Suppressor macrophage treated with lipopolysaccharide for 4 hours (primary cell): Measurements from ENCODE around the gene TICRR.
A peak's percentile ranks its signal among the peaks of the same experiment; 100 is the strongest.

ENCODE experiments used
- DNase-seq: peaks from one replicate; pipeline ENCODE4 v3.0.0-alpha.2; 2020

TICRR gene

DNA sequence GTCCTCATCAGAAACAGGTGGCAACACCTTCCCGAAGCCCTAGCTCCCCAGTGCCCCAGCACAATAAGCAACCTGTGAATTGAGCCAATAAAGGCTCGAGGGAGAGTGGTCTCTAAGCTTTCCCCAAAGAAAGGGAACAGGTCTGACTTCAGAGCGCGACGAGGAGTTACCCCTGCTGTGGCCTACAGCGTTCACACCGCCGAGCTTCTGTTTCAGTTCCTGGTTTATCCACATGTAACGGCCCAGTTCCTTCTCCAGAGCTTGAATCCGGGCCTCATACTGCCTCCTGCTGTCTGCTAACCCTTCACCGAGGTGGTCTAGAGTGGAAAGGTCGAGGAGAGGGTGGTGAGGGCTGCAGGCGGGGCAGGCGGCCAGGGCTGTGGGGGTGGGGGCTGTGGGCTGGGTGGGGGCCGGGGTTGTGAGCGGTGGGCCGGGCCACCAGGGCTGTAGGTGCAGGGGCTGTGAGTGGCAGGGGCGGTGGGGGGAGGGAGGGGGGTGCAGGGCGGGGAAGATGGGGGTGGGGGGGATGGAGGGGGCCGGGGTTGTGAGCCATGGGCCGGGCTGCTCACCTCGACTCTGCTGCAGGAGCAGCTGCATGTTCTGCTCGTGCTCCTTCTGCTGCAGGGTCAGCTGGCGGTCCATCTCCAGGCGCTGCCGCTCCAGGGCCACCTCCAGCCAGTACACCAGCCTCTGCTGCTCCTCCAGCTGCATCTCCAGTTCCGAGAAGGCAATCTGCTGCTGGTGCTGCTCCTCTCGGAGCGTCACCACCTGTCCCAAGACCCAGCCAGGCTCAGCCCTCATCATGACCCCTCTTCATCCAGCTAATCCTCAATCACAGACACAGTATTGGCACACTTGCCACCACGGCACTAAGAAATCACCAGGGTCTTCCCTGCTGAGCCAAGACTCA lies 53.8 kb downstream of the TICRR start:
- DNase-seq, result peak; percentile 32

DNA sequence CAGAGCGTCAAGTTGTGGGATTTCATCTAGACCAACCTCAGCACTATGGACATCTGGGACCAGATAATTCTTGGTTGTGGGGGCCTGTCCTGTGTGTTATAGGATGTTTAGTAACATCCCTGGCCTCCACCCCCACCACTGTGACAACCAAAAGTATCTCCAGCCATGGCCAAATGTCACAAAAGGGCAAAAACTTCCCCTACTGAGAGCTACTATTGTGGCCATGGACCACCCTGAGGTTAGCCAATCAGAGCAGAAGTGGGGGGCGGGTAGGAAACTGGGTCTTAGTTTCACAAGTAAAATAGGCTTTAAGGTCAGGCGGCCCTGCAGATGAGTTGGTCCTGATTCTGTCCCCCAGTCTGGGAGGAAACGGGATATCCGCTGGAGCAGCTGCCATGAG lies 54.6 kb downstream of the TICRR start:
- no peak for DNase-seq

DNA sequence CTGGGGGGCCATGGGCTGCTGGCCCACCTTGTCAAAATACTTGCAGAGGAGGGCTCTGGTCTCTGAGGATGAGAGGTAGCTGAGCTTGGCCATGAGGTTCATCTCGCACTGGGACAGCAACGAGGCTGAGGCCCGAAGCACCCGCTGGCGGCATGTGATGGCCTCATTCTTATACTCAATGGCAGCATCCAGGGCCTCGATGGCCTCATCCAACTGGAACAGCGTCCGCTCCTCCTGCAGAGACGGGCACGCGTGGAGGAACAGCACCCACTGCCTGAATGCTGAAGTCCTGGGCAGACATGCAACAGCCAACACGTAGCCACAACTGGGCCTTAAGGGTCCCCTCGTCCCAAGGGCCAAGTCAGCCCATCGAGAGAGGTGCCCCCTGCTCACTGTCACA lies 55.0 kb downstream of the TICRR start:
- no peak for DNase-seq

DNA sequence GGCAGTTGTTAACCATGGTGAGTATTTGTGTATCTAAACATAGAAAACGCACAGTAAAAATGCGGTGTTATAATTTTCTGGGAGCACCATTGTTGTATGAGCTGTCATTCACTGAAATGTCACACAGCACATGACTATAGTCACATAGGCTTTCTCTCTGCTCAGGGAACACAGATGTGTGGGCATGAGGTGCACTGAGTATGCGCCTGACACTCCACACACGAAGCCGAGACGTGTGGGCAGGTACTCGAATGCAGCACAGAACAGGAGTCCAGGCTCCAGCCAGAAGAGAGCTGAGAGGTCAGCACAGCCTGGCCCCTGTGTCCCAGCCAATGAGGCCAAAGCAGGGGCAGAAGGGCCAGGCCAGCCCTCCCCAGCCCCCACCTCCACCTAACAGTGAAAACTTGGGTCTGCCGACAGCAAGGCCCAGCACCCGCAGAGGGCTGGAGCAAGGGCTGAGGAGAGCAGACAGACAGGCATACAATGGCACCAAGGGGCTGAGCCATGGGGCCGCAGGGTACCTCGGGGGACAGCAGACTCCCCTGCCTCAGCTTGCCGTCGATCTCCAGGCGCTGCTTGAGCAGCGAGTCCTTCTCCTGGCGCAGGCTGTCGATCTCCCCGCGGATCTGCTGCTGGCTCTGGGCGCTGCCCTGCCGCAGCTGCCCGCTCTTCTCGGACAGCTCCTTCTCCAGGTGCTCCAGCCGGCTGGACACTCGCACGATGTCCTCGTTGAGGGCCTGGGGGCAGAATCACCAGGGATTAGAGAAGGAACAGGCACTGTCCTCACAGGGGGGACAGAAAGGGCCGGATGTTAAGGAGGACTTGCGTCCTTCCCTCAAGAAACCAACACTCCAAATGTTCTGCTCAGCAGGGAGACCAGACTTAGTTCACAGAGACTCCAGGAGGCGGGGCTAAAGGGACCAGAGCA lies 56.0 kb downstream of the TICRR start:
- DNase-seq, result no peak

DNA sequence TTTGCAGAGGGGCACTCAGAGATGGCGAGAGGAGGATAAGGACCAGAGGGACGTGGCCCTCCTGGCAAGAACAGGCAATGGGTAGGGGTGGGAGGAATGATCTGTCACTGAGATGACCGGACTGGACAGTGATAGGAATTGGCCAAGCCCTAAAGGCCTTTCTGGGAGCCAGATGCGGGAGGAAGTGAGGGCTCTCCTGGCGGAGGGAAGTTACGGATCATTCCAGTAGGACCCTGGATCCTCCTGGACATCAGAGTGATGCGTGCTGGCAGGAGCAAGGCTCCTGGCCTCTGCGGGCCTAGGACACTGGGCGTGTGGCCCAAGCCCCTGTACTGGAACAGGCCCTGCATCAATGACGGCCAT lies 56.6 kb downstream of the TICRR start:
- DNase-seq, result no peak

DNA sequence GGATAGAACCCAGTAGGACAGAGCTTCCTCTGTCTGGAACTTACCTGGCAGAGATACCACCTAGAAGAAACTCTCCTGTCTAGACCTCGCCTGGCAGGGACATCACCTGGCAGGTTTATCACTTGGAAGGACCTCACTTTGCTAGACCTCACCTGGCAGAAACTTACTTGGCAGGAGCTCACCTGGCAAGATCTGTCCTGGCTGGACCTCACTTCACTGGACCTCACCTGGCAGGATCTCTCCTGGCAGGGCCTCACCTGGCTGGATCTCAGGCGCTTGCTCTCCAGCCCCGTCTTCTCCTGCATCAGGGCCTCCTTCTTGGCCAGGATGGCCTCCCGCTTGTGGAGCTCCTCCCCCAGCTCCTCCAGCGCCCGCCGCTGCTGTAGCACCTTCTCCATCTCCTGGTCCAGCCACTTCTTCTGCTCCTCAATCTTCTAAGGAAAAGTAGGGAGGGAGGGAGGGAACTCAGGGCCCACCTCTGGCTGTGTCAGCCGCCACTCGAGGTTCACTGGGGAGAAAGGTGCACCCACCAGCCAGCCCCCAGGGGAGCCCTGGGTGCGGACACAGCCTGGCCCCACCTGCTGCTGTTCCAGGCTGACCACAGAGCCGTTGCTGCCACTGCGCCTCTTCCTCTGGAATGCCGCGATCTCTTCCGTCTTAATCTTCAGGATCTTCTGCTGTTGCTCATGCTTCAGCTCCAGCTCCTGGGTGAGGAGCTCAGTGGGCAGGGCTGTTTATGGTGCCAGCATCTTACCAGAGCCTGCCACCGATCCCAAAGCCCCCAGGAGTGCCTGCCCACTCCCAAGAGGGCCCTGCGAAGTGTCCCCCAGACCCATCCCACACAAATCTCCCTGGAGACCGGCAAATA lies 57.5 kb downstream of the TICRR start:
- DNase-seq, result no peak

DNA sequence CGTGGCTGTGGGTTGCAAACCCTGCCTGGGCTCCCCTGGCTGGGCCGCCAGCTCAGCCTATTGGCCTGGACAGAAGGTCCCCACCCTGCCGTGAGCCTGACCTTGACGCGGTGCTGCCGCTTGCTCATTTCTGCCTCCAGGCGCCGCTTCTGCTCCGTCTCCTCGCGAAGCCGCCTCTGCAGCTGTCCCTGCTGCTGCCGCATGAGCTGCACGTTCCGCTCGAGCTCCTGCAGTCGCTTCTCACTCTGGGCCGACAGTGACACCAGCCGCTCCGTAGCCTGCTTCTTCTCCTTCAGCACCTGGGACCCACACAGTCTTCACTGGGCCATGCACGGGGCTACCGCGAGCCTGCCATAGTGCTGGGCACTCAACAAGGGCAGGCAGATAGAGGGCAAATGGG lies 58.3 kb downstream of the TICRR start:
- DNase-seq, result no peak

DNA sequence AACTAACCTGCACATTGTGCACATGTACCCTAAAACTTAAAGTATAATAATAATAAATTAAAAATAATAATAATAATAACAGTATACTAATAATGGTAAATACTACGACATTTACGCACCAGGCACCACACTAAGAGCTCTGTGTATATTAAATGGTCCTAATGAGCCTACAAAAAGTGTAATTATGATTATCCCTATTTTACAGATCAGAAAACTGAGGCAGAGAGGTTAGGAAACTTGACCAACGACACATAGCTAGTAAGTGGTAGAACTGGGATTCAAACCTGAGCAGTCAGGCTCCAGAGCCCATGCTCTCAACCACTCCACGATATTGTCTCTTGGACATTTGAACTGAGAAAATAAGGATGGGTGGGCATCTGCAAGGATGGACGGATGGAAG lies 65.0 kb downstream of the TICRR start:
- DNase-seq, result no peak

DNA sequence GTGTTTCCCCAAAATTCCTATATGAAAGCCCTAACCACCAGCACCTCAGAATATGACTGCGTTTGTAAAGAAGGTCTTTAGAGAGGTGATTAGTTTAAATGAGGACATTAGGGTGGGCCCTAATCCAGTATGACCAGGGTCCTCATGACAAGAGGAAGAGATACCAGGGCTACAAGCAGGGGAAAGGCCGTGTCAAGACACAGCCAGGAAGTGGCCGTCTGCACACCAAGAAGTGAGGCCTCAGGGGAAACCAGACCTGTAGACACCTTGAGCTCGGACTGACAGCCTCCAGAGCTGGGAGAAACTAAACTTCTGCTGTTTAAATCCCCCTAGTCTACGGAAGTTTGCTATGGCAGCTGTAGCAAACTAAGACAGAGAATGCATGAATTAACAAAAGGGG lies 65.8 kb downstream of the TICRR start:
- DNase-seq, result no peak

DNA sequence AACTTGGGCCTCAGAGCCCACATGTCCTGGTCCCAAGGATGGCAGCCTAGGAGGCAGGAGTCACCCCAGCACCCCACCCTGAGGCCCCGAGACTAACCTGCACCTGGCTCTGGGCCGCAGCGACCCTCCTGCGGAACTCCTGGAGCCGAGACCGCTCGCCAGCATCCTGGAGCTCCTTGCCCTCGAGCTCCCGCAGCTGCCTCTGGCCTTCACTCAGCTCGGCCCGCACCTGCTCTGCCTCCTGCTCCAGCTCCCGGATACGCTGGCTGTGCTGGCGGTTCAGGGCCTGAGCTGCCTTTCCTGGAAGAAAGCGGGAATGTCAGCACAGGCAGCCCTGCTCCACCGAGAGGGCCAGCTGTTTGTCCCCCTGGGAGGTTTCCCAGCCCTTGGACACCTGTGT lies 66.8 kb downstream of the TICRR start:
- DNase-seq, result no peak

DNA sequence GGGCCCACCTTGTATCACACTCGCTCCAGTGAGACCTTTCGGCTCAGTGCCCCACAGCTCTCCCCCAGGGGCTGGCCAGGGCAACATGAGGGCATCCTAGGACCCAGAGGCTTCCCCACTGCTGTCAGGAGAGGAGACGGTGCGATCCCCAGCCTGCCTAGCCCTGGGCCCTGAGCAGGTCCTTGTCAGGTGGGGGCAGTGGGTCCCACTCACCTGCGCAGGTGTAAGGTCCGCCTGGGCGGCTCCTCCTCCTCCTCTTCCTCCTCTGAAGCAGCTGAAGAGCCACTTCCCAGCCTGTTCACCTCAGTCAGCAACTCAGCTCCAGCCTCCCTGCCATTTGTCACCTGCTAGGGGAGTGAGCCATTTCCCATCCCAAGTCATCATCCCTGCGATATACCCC lies 70.4 kb downstream of the TICRR start:
- no peak for DNase-seq

DNA sequence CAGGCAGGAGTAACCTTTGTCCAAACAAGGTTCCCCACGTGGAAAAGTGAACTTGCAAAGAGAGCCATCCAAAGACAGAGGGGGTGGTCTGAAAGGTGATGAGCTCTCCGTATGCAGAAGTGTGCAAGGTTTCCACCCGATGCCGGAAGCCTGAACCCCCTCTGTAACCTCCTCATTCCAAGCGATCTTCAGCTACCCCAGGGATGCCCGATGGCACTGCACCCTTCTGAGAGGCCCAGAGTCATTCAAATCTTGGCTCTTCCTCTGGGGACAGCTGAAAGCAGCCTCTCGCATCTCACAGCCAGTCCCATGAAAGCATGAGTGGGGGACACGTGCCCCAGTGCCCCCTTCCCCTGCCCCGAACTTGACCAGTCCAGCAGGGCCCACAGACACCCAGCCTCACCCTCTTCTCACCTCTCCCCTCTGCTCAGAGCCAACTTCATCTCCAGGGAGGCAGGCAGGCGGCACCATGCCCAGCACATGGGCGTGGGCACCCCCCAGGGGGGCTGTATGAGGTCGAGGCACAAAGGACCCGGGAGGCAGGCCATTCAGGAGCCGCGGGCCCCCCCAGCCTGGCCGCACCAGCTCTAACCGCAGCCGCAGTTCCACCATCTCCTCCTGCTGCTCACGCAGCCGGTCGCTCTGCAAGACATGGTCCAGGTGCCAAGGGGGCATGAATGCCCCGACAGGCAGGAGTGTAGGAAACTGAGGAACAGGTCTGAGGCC lies 71.3 kb downstream of the TICRR start:
- DNase-seq, result no peak

DNA sequence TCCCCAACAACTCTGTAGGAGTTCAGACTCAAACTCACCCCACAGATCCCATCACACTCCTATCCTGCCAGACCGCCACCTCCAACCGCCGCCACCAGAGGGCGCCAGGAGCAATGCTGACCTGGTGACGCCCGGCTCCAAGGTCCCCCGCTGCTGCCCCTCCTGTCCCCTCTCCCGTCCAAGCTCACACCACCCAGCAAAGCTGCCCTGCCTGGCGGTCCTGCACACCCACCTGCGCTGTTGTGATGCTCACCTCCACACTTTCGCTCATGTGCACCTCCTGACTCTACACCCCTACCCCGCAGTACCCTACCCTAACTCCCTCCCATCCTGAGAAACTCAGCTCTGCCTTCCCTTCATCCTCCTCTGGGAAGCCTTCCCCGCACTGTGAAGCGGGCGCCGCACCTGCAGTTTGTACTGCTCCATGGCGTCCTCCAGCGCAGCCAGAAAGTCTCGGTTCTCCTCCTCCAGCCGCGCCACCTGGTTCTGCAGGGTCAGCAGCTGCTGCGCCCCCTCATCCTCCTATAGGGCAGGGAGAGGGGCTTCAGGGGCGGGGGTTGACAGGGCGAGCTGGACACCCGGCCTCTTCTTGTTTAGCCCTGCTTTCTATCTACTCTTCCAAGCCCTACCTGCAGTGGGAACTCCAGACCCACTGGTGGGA lies 72.1 kb downstream of the TICRR start:
- DNase-seq, result peak; percentile 71

DNA sequence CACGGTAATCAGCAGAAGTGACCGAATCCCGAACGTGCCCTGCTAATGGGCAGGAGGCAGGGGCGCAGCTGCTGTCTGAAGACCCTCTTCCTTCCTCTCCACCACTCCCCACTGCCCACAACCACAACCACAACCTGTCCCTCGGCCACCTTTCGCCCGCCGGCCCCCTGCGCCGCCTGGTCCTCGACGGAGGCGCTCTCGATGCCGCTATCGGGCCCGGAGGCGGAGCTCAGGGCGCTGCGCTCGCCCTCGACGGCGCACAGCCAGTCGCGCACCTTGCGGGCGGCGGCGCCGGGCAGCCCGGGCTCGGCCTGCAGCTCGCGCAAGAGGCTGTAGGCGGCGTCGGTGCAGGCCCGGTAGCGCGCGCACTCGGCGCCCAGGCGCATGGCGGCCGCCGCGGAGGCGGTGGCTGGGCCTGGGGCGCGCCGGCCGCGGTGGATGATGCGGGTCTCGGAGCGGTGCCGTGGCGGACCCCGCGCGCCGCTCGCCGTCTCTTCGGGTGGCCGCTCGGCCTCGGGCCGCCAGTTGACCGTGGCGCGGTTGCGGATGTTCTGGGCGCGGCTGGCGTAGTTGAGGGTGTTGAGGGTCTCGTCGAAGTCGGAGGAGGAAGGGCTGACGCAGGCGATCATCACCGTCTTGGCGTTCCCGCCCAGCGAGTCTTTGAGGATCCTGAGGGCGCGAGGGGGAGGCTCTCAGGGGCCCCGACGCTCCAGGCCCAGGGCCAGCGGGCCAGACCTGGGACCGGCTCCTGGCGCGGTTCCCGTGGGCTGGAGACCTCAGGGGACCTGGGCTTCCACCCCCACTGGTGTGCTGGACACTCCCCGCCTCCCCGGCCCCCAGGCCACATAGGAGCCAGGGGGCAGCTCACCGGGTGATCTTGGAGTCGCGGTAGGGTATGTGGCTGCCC lies 73.1 kb downstream of the TICRR start:
- no peak for DNase-seq

DNA sequence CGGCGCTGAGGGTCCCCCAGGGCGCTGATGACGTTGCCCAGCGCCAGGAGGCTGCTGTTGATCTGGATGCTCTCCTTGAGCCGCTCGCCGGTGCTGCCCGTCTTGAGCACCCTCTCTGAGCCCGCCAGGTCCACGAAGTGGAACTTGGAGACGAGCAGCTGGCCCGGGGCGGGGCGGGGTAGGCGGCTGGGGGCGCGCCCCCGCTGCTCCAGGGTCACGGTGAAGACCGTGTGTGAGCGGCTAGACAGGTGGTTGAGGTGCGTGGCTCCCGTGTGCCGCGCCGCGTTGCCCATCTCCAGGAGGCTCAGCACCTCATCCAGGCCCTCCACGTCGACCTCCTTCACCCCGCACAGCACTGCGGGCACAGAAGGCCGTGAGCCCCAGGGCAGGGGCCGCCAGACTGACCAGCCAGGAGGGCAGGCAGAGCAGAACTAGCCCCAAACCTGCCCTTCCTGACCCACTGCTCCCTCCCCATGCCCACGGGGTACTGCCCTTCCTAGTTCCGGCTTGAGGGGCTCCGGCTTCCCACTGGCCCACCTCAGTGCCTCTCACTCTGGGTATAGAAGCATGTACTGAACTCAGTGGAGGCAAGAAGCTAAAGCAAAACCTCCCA lies 73.8 kb downstream of the TICRR start:
- DNase-seq, result no peak

DNA sequence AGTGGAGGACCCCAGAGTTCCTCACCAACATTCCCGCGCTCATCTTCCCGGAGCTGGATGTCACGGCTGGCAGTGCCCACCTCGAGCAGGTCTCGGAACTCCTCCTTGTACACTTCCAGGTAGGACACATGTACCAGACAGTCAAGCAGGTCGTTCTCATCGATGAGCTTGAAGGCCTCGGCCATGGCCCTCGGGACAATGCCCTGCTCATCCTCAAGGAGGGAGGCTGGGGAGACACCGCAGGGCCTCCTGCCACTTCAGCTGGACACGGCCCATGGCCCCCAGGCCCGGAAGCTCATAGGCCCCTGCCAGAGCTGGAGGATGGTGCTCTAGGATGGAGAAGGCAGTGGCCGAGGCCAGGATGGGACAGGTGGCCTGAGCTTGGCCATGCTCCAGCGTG lies 74.4 kb downstream of the TICRR start:
- DNase-seq, result no peak

DNA sequence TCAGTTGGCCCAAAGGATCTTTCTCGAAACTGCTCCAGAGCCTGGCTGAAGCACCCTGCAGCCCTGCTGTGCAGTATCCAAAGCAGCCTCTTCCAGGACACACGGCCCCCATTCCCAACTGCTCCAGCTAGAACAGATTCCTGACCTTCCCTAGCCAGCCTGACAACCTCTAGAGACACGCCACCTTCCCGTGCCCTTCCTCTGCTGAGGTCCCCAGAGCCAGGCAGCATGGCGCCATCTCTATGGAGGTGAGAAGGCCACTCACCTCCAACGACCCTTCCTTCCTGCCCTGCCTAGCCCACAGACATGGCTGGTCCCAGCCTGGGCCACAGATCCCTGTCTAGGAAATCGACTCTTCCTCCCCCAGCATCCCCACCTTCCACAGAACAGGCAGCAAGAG lies 76.9 kb downstream of the TICRR start:
- DNase-seq, result no peak

DNA sequence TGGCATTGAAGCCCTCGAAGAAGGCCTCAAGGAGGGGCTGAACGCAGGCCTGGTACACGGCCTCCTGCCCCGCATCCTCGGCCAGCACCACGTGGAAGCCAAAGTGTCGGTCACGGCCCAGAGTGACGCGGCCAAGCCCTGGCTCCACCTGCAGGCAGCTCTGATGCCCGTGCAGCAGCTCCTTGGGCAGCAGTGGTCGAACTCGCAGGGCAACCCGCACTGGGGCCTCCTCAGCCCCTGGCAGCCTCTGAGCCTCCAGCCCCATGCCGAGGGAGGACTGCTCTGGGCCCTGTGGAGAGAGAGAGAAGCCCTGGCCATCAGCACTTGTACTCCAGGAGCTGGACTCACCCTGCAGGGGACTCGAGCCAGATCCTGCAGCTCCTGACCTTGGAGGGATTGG lies 77.4 kb downstream of the TICRR start:
- no peak for DNase-seq

DNA sequence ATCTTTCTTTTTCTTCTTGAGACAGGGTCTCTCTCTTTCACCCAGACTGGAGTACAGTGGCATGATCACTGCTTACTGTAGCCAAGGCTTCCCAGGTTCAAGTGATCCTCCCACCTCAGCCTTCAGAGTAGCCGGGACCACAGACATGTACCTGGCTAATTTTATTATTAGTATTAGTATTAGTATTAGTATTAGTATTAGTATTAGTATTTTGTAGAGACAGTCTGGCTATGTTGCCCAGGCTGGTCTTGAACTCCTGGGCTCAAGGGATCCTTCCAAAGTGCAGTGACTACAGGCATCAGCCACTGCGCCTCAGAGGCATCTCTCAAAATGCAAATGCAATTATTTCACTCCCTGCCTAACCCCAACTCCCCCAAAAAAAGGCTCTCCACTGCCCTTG lies 78.3 kb downstream of the TICRR start:
- no peak for DNase-seq

DNA sequence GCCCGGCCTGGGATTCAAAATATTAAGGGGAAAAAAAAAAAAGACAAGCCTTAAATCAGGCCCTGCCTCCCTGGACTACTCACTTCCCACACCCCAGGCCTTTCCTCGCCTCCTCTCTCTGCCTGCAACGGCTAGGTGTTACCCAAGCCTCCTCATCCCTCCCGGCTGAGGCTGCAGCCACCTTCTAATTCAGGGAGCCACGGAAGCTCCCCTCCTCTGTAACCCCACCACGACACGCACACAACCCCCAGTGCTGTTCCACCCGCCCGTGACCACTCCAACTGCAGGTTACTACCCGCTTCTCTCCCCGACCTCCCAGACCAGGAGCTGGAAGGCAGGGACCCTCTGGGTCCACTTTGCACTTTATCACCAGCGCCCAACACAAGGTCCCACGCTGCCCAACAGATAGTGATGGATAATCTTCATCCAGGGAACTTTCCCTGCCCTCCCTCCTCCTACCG lies 79.1 kb downstream of the TICRR start:
- no peak for DNase-seq
